H1 (cell line): ENCODE measurements around the gene ATP6V1F. TPM values are rescaled to one million over a fixed set of nuclear protein-coding genes. Genes with fewer than 3 reads are reported as not detected.

ENCODE experiments used
- CTCF ChIA-PET: fragments of 300-600 bp; sonication (Branson Sonifier 250); formaldehyde crosslinking; loops from one replicate; lab custom pipeline; 2021; ENCODE audit not compliant: partially characterized antibody; lab: Charles Lee
- POLR2A ChIA-PET: fragments of 300-600 bp; sonication (Branson Sonifier 250); formaldehyde crosslinking; loops from one replicate; lab custom pipeline; 2021; ENCODE audit warnings: inconsistent platforms; ENCODE audit not compliant: partially characterized antibody; lab: Charles Lee
- DNase-seq, 2 experiments: peaks; one replicate each; pipeline versions ENCODE4 v3.0.0 to v3.0.0-alpha.2; 2010 to 2022; ENCODE audit warnings: low spot score in 2 of 2, low read depth in 1 of 2, mixed read lengths in 1 of 2
- FAIRE-seq: peaks from 2 replicates; lab custom pipeline; 2011; peaks lifted over from hg19 to GRCh38; lab: Jason Lieb, UNC
- H2AFZ ChIP-seq: 2 replicates; pipeline ENCODE4 v1.8.1; 2012; ENCODE audit warnings: low read length, inconsistent platforms
- H2AK5ac ChIP-seq: 2 replicates; pipeline ENCODE4 v1.6.1; 2013; ENCODE audit warnings: low read depth, low read length
- H2BK120ac ChIP-seq: replicated peaks from 2 replicates; pipeline ENCODE3; 2013; ENCODE audit warnings: low read depth, low read length, inconsistent platforms
- H2BK12ac ChIP-seq: 2 replicates; pipeline ENCODE4 v1.6.1; 2013; ENCODE audit warnings: low read depth, low read length
- H2BK15ac ChIP-seq: 2 replicates; pipeline ENCODE4 v1.6.1; 2013; ENCODE audit warnings: low read length
- H2BK20ac ChIP-seq: 2 replicates; pipeline ENCODE4 v1.6.1; 2013; ENCODE audit warnings: low read length
- H2BK5ac ChIP-seq: 2 replicates; pipeline ENCODE4 v1.6.1; 2013; ENCODE audit warnings: low read depth, low read length
- H3K14ac ChIP-seq: 2 replicates; pipeline ENCODE4 v1.6.1; 2013; ENCODE audit warnings: inconsistent platforms; ENCODE audit not compliant: insufficient read length
- H3K18ac ChIP-seq: 2 replicates; pipeline ENCODE4 v1.6.1; 2013; ENCODE audit warnings: low read length; ENCODE audit errors: extremely low read depth
- H3K23ac ChIP-seq: 2 replicates; pipeline ENCODE4 v1.6.1; 2013; ENCODE audit warnings: inconsistent platforms; ENCODE audit not compliant: insufficient read length
- H3K23me2 ChIP-seq: 2 replicates; pipeline ENCODE4 v1.6.1; 2013; ENCODE audit warnings: low read depth, low read length
- H3K27ac ChIP-seq: 2 replicates; pipeline ENCODE4 v1.6.1; 2011; ENCODE audit warnings: low read depth, low read length, inconsistent platforms
- H3K27me3 ChIP-seq, 4 experiments: replicated peaks in 1 of 4; 1 replicate in 1 of 4; 2 replicates in 3 of 4; pipeline versions ENCODE4 v1.6.1 to v1.8.1; 2011 to 2013; ENCODE audit warnings: low read length in 3 of 4, mild to moderate bottlenecking in 3 of 4, inconsistent platforms in 2 of 4, mixed read lengths in 2 of 4, moderate library complexity in 1 of 4; ENCODE audit not compliant: control insufficient read depth in 3 of 4, insufficient read depth in 3 of 4; ENCODE audit errors: extremely low read depth in 1 of 4
- H3K36me3 ChIP-seq, 4 experiments: 2 replicates each; pipeline versions ENCODE4 v1.6.1 to v1.8.1; 2011 to 2013; ENCODE audit warnings: mild to moderate bottlenecking in 4 of 4, low read length in 3 of 4, moderate library complexity in 2 of 4, control low read depth in 1 of 4, inconsistent platforms in 1 of 4; ENCODE audit not compliant: insufficient read depth in 4 of 4, control insufficient read depth in 2 of 4
- H3K4ac ChIP-seq: replicated peaks from 2 replicates; pipeline ENCODE3; 2013; ENCODE audit warnings: low read length, low read depth, mixed read lengths, inconsistent platforms; ENCODE audit not compliant: insufficient read length
- H3K4me1 ChIP-seq, 4 experiments: replicated peaks in 1 of 4; 1 replicate in 1 of 4; 2 replicates in 3 of 4; pipeline versions ENCODE4 v1.6.1 to v1.8.1; 2011 to 2013; ENCODE audit warnings: low read length in 3 of 4, inconsistent platforms in 2 of 4, mixed read lengths in 1 of 4; ENCODE audit not compliant: insufficient read depth in 4 of 4, control insufficient read depth in 3 of 4
- H3K4me2 ChIP-seq, 2 experiments: 2 replicates each; pipeline versions ENCODE4 v1.6.1 to v1.8.1; 2011 to 2013; ENCODE audit warnings: low read depth in 2 of 2, low read length in 2 of 2, control low read depth in 1 of 2, inconsistent platforms in 1 of 2, mild to moderate bottlenecking in 1 of 2; ENCODE audit not compliant: insufficient read depth in 1 of 2
- H3K4me3 ChIP-seq, 4 experiments: fragments of 200-600, 300-600 bp in 1 of 4; sonication (generic), shearing (Covaris generic), sonication (Bioruptor Twin) in 1 of 4; 2 replicates each; pipeline versions ENCODE4 v1.5.1 to v1.8.1; 2011 to 2016; ENCODE audit warnings: low read length in 4 of 4, low read depth in 3 of 4, control low read depth in 2 of 4, inconsistent platforms in 2 of 4, mild to moderate bottlenecking in 2 of 4, mixed read lengths in 1 of 4, moderate library complexity in 1 of 4; ENCODE audit not compliant: insufficient read depth in 2 of 4; ENCODE audit errors: extremely low read depth in 1 of 4
- H3K56ac ChIP-seq: replicated peaks from 2 replicates; pipeline ENCODE3; 2013; ENCODE audit warnings: low read depth, mild to moderate bottlenecking, mixed read lengths, low read length, inconsistent platforms; ENCODE audit not compliant: insufficient read length
- H3K79me1 ChIP-seq: 2 replicates; pipeline ENCODE4 v1.6.1; 2013; ENCODE audit warnings: low read depth, low read length, control low read depth
- H3K79me2 ChIP-seq, 2 experiments: 2 replicates each; pipeline versions ENCODE4 v1.6.1 to v1.8.1; 2012 to 2013; ENCODE audit warnings: low read length in 2 of 2, mild to moderate bottlenecking in 2 of 2, inconsistent platforms in 1 of 2; ENCODE audit not compliant: insufficient read depth in 2 of 2, control insufficient read depth in 1 of 2
- H3K9ac ChIP-seq, 4 experiments: replicated peaks in 1 of 4; 1 replicate in 1 of 4; 2 replicates in 3 of 4; pipeline versions ENCODE4 v1.6.1 to v1.8.1; 2011 to 2013; ENCODE audit warnings: low read depth in 3 of 4, low read length in 3 of 4, control low read depth in 2 of 4, mild to moderate bottlenecking in 2 of 4, moderate library complexity in 2 of 4, inconsistent platforms in 1 of 4; ENCODE audit errors: extremely low read depth in 1 of 4
- H3K9me3 ChIP-seq, 2 experiments: 2 replicates each; pipeline versions ENCODE4 v1.6.1 to v1.8.1; 2012 to 2013; ENCODE audit warnings: mild to moderate bottlenecking in 2 of 2, moderate library complexity in 2 of 2, control low read depth in 1 of 2, inconsistent platforms in 1 of 2, low read depth in 1 of 2, low read length in 1 of 2, mixed read lengths in 1 of 2; ENCODE audit not compliant: insufficient read depth in 2 of 2
- H4K20me1 ChIP-seq, 2 experiments: replicated peaks in 1 of 2; 2 replicates each; pipeline versions ENCODE3 to v1.8.1; 2011 to 2013; ENCODE audit warnings: inconsistent platforms in 2 of 2, low read length in 2 of 2, mild to moderate bottlenecking in 1 of 2; ENCODE audit not compliant: insufficient read depth in 2 of 2, control insufficient read depth in 1 of 2
- H4K5ac ChIP-seq: 2 replicates; pipeline ENCODE4 v1.6.1; 2013; ENCODE audit warnings: low read length, low read depth, mixed read lengths, inconsistent platforms; ENCODE audit not compliant: insufficient read length
- H4K8ac ChIP-seq: 2 replicates; pipeline ENCODE4 v1.8.0; 2013; ENCODE audit warnings: mild to moderate bottlenecking, moderate library complexity, low read length, inconsistent platforms; ENCODE audit not compliant: insufficient read depth; ENCODE audit errors: extremely low read depth
- H4K91ac ChIP-seq: replicated peaks from 2 replicates; pipeline ENCODE3; 2013; ENCODE audit warnings: low read length, mixed read lengths, inconsistent platforms; ENCODE audit not compliant: insufficient read length
- CTCF ChIP-seq, 3 experiments: IDR thresholded peaks; 1 replicate in 2 of 3; 2 replicates in 1 of 3; pipeline versions ENCODE4 v1.5.1 to v1.6.1; 2011; ENCODE audit warnings: low read length in 3 of 3, mild to moderate bottlenecking in 3 of 3, inconsistent platforms in 2 of 3, low read depth in 1 of 3, moderate library complexity in 1 of 3; ENCODE audit not compliant: insufficient read depth in 1 of 3; ENCODE audit errors: control extremely low read depth in 1 of 3
- SIN3A ChIP-seq, 2 experiments: IDR thresholded peaks in 1 of 2; conservative IDR thresholded peaks in 1 of 2; 2 replicates each; pipeline ENCODE4 v1.6.1; 2011 to 2012; ENCODE audit warnings: low read length in 2 of 2, improper control_type of control experiment in 1 of 2, low read depth in 1 of 2, mild to moderate bottlenecking in 1 of 2
- WGBS, 2 experiments: shearing (Covaris generic) in 1 of 2; methylation state at CpG; one replicate each; pipeline versions ENCODE4 v1.1.6 to v1.1.7; 2013 to 2015; ENCODE audit warnings: low lambda C conversion rate in 2 of 2, mixed read lengths in 2 of 2, inconsistent platforms in 1 of 2, low coverage in 1 of 2, missing lambda C conversion rate in 1 of 2; ENCODE audit not compliant: insufficient replicate concordance in 2 of 2, insufficient coverage in 1 of 2, insufficient read length in 1 of 2; ENCODE audit errors: extremely low coverage in 1 of 2, missing lambda C conversion rate in 1 of 2; 5-methylcytosine and 5-hydroxymethylcytosine counted together
- polyA plus RNA-seq, 7 experiments: library from polyadenylated mRNA; depleted of rRNA in 3 of 7; stranded (reverse) in 5 of 7; unstranded in 2 of 7; fragments of >200 nt in 5 of 7; fragments of 200-250 nt in 2 of 7; gene quantifications; 1 replicate in 5 of 7; 2 replicates in 1 of 7; 4 replicates in 1 of 7; pipeline versions ENCODE4 v1.2.1 to v1.2.3, GENCODE V29; 2011 to 2013; ENCODE audit warnings: missing spikeins in 2 of 7, mixed read lengths in 2 of 7
- total RNA-seq: library from RNA; stranded (reverse); fragmentation: NEBNext Ultra II Directional; extraction: Animal tissue kit (Norgen Biotek cat#: 25700); gene quantifications from 2 replicates; pipeline ENCODE4 v1.2.1, GENCODE V29; 2021

The ATP6V1F gene
- total and polyA plus RNA-seq, 2 of the 8 experiments (the other 6 are each of a cell fraction or from before 2014, with no cell fraction given) = 104 to 318 TPM

DNA sequence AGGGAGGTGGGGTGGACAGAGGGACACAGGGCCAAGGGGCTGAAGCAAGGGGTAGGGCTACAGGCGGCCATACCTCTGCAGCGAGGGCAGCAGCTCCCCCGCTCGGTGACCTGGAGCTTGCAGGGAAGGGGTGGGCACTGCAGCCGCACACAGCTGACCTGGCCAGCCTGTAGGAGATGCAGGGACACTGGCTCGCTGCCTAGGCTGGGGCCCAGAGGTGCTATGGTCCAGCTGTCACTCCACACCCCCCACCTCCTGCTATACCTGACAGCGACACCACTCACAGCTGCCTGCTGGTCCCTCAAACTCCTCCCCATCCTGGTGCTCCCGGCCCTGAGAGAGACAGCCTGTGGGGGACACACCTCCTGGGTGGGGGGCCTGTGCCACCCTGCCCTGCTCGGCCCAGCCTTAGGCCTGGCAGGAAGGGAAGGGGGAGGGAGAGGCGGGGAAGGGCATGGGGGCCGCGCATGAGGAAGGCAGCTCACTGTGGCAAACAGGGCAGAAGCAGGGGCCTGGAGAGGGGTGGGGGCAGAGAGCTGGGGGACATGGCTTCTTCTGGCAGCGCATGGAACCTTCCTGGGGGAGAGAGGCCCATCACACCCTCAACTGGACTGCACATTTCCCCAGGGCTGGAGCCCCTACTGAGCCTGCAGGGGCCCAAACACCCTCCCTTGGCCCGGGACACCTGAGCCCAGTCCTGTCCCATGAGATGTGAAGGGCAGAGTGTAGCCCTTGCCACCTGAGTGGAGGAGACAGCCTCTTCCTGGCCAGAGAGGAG lies 23.9 kb downstream of the ATP6V1F start:
- FAIRE-seq (no peak), DNase-seq (no peak)
- Histone ChIP-seq H2BK5ac (no peak overlapping the region), H3K79me2 (no peaks in the 10 kb centered on the region), H4K20me1 (peaks cover 0 to 12% of the 10 kb centered on the region in 2 experiments), H3K18ac (peak overlapping the region; percentile 7; the same call in 1 of the 2 replicates), H2BK15ac (0 out of 2 replicates have a peak overlapping the region, but pooled peaks have one; percentile 61), H3K79me1 (0 out of 2 replicates have a peak, but pooled peaks cover 7% of the 10 kb centered on the region), H2AFZ (no peak overlapping the region), H3K36me3 (no peaks in the 10 kb centered on the region), H4K5ac (no peak overlapping the region), H4K91ac (no peak overlapping the region), H3K9me3 (no peaks in the 10 kb centered on the region), H3K14ac (no peak overlapping the region), H2BK20ac (no peak overlapping the region), H3K9ac (no peak overlapping the region), H4K8ac (peak overlapping the region; percentile 51; the same call in 1 of the 2 replicates), H3K56ac (no peak overlapping the region), H3K23ac (no peak overlapping the region), H2AK5ac (no peak overlapping the region), H3K23me2 (peaks cover 20% of the 10 kb centered on the region; the same call in 1 of the 2 replicates), H3K4me1 (peaks cover 0 to 18% (median 11%) of the 10 kb centered on the region in 4 experiments; a peak in 5 of 7 replicates), H3K4ac (no peak overlapping the region), H3K4me2 (no peak overlapping the region), H3K27me3 (peaks cover 0 to 7% (median 4%) of the 10 kb centered on the region in 4 experiments; a peak in 4 of 7 replicates), H3K27ac (no peak overlapping the region), H3K4me3 (no peak overlapping the region), H2BK120ac (no peak overlapping the region), H2BK12ac (no peak overlapping the region)
- CTCF ChIA-PET = interaction anchor here (0.5 to 10.3 kb wide), 23 partner anchors 11 to 437 kb away, joined by 3 to 189 read pairs (median 4); partner anchors contain the start of gene ATP6V1F
- TF ChIP-seq CTCF (IDR thresholded peaks at IDR 0.05; ENCODE audit: control extremely low read depth in 1 of 3, insufficient read depth in 1 of 3, low read depth in 1 of 3, low read length in 3 of 3) = peak in 1 of 3 experiments; percentile 10; a peak in 1 of 4 replicates
- TF ChIP-seq SIN3A (conservative IDR thresholded peaks at IDR 0.05 in 1 of 2, IDR thresholded peaks at IDR 0.05 in 1 of 2; ENCODE audit: low read depth in 1 of 2, low read length in 2 of 2) = no peak
- 80% methylated on average over 4 of the region's 14 CpGs; no CpG with 5 or more reads in 1 of the 2 experiments for WGBS, 2 experiments
- POLR2A ChIA-PET = interaction anchor here (0.6 to 1.8 kb wide), 7 partner anchors 14 to 68 kb away, joined by 3 to 5 read pairs (median 3); no protein-coding TSS in a partner anchor
